Progenitor cell of endocrine pancreas (in vitro differentiated cells): ENCODE results near the gene CACNG4. TPM values are rescaled to one million over a fixed set of nuclear protein-coding genes. Genes with fewer than 3 reads are reported as not detected.

Experiments
- DNase-seq: peaks from one replicate; pipeline ENCODE4 v3.0.0; 2021; ENCODE audit warnings: low spot score; ENCODE audit not compliant: unreplicated experiment
- H3K27ac Mint-ChIP-seq: 2 replicates; pipeline ENCODE4 v1.8.0; 2021; ENCODE audit warnings: mild to moderate bottlenecking, moderate library complexity, mixed read lengths
- H3K27me3 Mint-ChIP-seq: 2 replicates; pipeline ENCODE4 v1.8.0; 2021; ENCODE audit warnings: mixed read lengths
- H3K36me3 Mint-ChIP-seq: 2 replicates; pipeline ENCODE4 v1.8.0; 2022; ENCODE audit warnings: mixed read lengths; ENCODE audit not compliant: insufficient read depth
- H3K4me1 Mint-ChIP-seq: 2 replicates; pipeline ENCODE4 v1.8.0; 2021; ENCODE audit warnings: low read depth, mixed read lengths
- H3K4me3 Mint-ChIP-seq: 2 replicates; pipeline ENCODE4 v1.8.0; 2021; ENCODE audit warnings: low read depth, mild to moderate bottlenecking, moderate library complexity, mixed read lengths
- H3K9me3 Mint-ChIP-seq: 2 replicates; pipeline ENCODE4 v1.8.0; 2021; ENCODE audit warnings: low read depth, mixed read lengths
- total RNA-seq: library from RNA; stranded (reverse); gene quantifications from 2 replicates; pipeline ENCODE4 v1.2.1, GENCODE V29; 2021
- TF ChIP-seq, protein P1 (sequence below): fragments of 200-600 bp; sonication (generic); IDR thresholded peaks from one replicate; pipeline ENCODE4 v1.5.0; 2021; ENCODE audit warnings: antibody characterized with exemption, mild to moderate bottlenecking; ENCODE audit not compliant: unreplicated experiment

Gene CACNG4
- total RNA-seq, 1 donor from 2014 or later, result 6.5 TPM

DNA sequence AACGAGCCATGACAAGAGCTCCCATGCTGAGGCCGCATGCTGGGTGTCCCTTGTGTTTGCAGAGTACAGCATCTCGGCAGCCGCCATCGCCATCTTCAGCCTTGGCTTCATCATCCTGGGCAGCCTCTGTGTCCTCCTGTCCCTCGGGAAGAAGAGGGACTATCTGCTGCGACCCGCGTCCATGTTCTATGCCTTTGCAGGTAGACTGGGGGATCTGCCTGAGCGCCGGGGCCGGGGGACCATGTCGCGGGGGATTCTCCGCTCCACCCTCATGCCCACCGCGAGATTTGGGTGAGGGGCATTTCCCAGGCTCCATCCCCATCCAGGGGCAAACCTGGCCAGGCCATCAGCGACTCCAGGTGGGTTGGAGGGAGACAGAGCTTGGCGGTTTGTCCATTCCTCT, 90.5 kb downstream of the CACNG4 start:
- peaks cover 5% of the 10 kb centered on the region for H3K27me3 Mint-ChIP-seq
- peaks cover 2% of the 10 kb centered on the region for H3K36me3 Mint-ChIP-seq
- DNase-seq, result no peak
- H3K4me3 Mint-ChIP-seq, result no peak overlapping the region
- H3K4me1 Mint-ChIP-seq, result peaks cover 5% of the 10 kb centered on the region
- no peak overlapping the region for H3K27ac Mint-ChIP-seq
- TF ChIP-seq, protein P1, sequence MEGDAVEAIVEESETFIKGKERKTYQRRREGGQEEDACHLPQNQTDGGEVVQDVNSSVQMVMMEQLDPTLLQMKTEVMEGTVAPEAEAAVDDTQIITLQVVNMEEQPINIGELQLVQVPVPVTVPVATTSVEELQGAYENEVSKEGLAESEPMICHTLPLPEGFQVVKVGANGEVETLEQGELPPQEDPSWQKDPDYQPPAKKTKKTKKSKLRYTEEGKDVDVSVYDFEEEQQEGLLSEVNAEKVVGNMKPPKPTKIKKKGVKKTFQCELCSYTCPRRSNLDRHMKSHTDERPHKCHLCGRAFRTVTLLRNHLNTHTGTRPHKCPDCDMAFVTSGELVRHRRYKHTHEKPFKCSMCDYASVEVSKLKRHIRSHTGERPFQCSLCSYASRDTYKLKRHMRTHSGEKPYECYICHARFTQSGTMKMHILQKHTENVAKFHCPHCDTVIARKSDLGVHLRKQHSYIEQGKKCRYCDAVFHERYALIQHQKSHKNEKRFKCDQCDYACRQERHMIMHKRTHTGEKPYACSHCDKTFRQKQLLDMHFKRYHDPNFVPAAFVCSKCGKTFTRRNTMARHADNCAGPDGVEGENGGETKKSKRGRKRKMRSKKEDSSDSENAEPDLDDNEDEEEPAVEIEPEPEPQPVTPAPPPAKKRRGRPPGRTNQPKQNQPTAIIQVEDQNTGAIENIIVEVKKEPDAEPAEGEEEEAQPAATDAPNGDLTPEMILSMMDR, result no peak
- no peaks in the 10 kb centered on the region for H3K9me3 Mint-ChIP-seq

DNA sequence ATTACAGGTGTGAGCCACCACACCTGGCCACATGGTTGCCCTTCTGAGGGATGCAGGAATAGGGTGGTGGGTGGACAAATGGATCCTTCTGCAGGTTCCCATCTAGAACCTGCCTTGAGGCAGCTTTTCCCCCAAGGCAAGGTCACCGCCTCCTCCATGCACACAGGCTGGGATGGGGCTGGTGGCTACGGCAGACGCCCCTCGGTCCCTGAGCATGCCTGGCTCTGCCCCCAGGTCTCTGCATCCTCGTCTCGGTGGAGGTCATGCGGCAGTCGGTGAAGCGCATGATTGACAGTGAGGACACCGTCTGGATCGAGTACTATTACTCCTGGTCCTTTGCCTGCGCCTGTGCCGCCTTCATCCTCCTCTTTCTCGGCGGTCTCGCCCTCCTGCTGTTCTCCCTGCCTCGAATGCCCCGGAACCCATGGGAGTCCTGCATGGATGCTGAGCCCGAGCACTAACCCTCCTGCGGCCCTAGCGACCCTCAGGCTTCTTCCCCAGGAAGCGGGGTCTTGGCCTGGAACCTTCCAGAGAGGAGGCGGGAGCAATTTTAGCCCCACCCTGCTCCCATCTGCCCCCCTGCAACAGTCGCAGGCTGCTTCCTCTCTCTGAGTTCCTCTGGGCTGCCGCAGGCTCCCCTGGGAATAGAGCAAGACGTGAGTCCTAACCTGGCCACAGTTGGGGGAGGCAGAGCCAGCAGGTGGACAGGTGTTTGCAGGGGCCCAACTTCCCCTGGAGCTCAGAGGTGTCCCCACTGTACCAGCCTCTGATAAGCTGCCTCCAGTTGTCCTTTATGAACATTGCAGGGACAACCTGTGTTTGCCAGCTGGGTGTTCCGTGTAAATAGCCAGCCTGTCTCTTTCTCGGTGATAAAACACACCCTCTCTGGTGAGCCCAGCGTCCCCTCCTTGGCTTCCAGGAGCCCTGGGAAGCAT, 91.6 kb downstream of the CACNG4 start:
- TF ChIP-seq, protein P1, result no peak
- Mint-ChIP-seq H3K4me1 (peaks cover 5% of the 10 kb centered on the region), H3K9me3 (peaks cover 5% of the 10 kb centered on the region), H3K27me3 (peaks cover 5% of the 10 kb centered on the region), H3K36me3 (peaks cover 6% of the 10 kb centered on the region), H3K27ac (peak overlapping the region; percentile 73), H3K4me3 (no peak overlapping the region)
- DNase-seq, result no peak

DNA sequence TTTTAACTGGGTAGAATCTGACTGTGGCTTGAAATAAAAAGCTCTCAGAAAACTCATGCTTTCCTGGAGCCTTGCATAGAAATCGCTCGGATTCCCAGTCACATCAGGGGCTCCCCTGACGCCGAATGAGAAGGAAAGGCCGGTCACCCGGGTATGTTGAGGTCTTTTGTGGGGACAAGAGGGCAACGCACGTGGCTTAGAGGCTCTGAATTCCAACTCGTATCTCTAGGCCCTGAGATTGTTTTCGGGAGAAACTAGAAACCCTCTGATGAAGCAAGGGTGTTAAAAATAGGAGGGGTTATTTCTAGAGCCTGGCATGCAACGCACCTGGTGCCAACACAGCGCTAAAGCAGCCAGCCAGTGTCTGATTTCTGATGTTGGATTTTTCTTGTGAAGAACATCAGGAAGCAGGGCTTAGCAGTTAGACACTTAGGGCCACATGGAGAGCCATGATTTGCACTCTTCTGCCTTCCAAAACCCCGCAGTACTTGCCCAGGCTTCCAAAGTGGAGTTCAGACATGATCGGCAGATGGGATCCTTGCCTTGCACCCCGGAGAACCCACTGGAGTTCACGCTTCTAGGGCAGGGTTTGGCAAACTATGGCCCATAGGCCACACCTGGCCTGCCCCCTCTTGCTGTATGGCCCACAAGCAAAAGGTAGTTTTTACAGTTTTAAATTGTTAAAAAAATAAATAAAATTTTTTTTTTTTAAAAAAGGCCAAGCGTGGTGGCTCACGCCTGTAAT, 92.4 kb downstream of the CACNG4 start:
- H3K27me3 Mint-ChIP-seq, result peaks cover 5% of the 10 kb centered on the region
- no peak overlapping the region for H3K4me3 Mint-ChIP-seq
- DNase-seq, result no peak
- peak overlapping the region; percentile 73 for H3K27ac Mint-ChIP-seq
- H3K4me1 Mint-ChIP-seq, result peaks cover 5% of the 10 kb centered on the region
- TF ChIP-seq, protein P1, result no peak
- peaks cover 5% of the 10 kb centered on the region for H3K9me3 Mint-ChIP-seq
- H3K36me3 Mint-ChIP-seq, result peaks cover 6% of the 10 kb centered on the region

DNA sequence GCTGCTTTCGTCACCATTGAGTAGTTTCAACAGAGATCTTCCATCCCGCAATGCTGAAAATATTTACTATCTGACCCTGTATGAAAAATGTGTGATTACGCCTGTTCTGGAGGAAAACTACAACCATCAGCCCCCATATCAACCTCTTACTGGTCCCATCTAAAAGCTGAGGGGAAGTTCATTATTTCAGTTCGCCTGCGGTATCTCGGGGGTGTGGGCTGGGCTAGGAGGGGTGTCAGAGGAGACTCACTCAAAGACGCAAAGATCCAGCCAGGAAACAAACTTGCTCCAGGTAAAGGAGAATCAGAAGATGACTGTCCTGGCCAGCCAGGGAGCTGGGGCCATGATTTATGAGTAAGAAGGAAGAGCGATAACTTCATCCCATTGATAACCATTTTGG, 93.5 kb downstream of the CACNG4 start:
- Mint-ChIP-seq H3K4me1 (peaks cover 5% of the 10 kb centered on the region), H3K36me3 (peaks cover 6% of the 10 kb centered on the region), H3K27me3 (peaks cover 5% of the 10 kb centered on the region), H3K9me3 (peaks cover 5% of the 10 kb centered on the region), H3K4me3 (no peak overlapping the region), H3K27ac (no peak overlapping the region)
- DNase-seq, result no peak
- TF ChIP-seq, protein P1, result no peak

DNA sequence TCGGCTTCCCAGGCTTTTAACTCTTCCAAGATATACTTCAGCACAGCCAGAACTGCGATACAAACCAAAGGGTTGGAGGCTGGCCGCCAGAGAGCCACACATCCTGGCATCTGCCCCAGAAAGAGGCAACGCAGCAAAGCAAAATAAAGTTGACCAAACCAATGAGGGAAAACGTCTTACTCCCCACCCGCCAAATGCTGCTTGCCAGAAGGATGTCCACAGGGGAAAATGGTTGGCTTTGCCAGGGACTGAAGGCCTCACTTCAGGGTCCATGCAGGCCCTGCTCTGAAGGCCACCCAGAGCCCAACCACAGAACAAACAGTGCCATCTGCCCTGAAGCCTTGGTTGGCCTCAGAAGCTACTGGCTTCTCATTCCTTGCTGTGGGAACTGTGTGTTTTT, 94.9 kb downstream of the CACNG4 start:
- Mint-ChIP-seq H3K4me1 (peaks cover 5% of the 10 kb centered on the region), H3K4me3 (no peak overlapping the region), H3K27me3 (peaks cover 5% of the 10 kb centered on the region), H3K9me3 (peaks cover 5% of the 10 kb centered on the region), H3K36me3 (peaks cover 6% of the 10 kb centered on the region), H3K27ac (no peak overlapping the region)
- no peak for DNase-seq
- TF ChIP-seq, protein P1, result no peak
